Mucosa of descending colon (tissue), 3 donors: ENCODE measurements around the gene PLOD3. TPM values are rescaled to one million over a fixed set of nuclear protein-coding genes. Genes with fewer than 3 reads are reported as not detected.
"Not testable (repeated sequence)": the region's sequence is repeated elsewhere in the genome, so short reads cannot be mapped to it uniquely, and the experiment has no call there.

Experiments used
- ATAC-seq: fragments of 200-7000 bp; cut with Tn5 transposase; one replicate; pipeline ENCODE4 v1.9.1; 2020; ENCODE audit warnings: mild to moderate bottlenecking, moderate library complexity
- DNase-seq, 3 donors: peaks; one replicate each; pipeline ENCODE4 v3.0.0-alpha.2; 2020
- H3K36me3 ChIP-seq: fragments of 200-600 bp; one replicate; pipeline ENCODE4 v1.8.0; 2021; ENCODE audit warnings: low read depth, mild to moderate bottlenecking
- H3K4me1 ChIP-seq: fragments of 200-600 bp; one replicate; pipeline ENCODE4 v1.8.0; 2021; ENCODE audit warnings: low read depth, mild to moderate bottlenecking
- H3K4me3 ChIP-seq: fragments of 200-600 bp; one replicate; pipeline ENCODE4 v1.8.0; 2021; ENCODE audit warnings: mild to moderate bottlenecking
- H3K9me3 ChIP-seq: fragments of 200-600 bp; one replicate; pipeline ENCODE4 v1.8.0; 2021; ENCODE audit warnings: mild to moderate bottlenecking
- CTCF ChIP-seq: fragments of 200-600 bp; IDR thresholded peaks from one replicate; pipeline ENCODE4 v1.8.0; 2022; ENCODE audit warnings: antibody characterized with exemption, mild to moderate bottlenecking
- intact Hi-C, 2 donors: fragments of 100-400 bp; cut with DNase I in 1 of 2; cut with micrococcal nuclease in 1 of 2; formaldehyde crosslinking; loops; one replicate each; pipeline versions ENCODE4 v1.11.0 to v1.11.1; 2022; cut with DNase I, micrococcal nuclease
- total RNA-seq, 3 donors: library from RNA; stranded (reverse); fragmentation: NEBNext Ultra II Directional in 2 of 3; extraction: Animal tissue kit (Norgen Biotek cat#: 25700) in 2 of 3; gene quantifications; one replicate each; pipeline versions ENCODE4 v1.2.1 to v1.2.4, GENCODE V29; 2021 to 2023
- donor health status: DM: no; HTN: no; CAD: no; lungs with moderate emphysema.
- donor health status: DM: no; HTN: no; CAD: no.
- donor health status: DM: no; HTN: yes; CAD: no.

PLOD3 gene
- total RNA-seq, 3 donors from 2014 or later = 72.9 to 91.8 (median 87.2) TPM

GRCh38 chr7:101210143-101210542 lies 7.2 kb downstream of the PLOD3 start:
- H3K36me3 ChIP-seq = peaks cover 5% of the 10 kb centered on the region
- no peak for DNase-seq
- H3K9me3 ChIP-seq = no peaks in the 10 kb centered on the region
- intact Hi-C loops = no loop called here
- H3K4me3 ChIP-seq = no peak overlapping the region
- no peaks in the 10 kb centered on the region for H3K4me1 ChIP-seq
- ATAC-seq = no peak
- no peak for TF ChIP-seq CTCF

GRCh38 chr7:101208794-101209193 lies 8.6 kb downstream of the PLOD3 start:
- TF ChIP-seq CTCF = no peak
- Histone ChIP-seq H3K4me3 (no peak overlapping the region), H3K4me1 (no peaks in the 10 kb centered on the region), H3K36me3 (peaks cover 5% of the 10 kb centered on the region), H3K9me3 (no peaks in the 10 kb centered on the region)
- DNase-seq = no peak
- intact Hi-C loops = no loop called here
- ATAC-seq = no peak

DNA sequence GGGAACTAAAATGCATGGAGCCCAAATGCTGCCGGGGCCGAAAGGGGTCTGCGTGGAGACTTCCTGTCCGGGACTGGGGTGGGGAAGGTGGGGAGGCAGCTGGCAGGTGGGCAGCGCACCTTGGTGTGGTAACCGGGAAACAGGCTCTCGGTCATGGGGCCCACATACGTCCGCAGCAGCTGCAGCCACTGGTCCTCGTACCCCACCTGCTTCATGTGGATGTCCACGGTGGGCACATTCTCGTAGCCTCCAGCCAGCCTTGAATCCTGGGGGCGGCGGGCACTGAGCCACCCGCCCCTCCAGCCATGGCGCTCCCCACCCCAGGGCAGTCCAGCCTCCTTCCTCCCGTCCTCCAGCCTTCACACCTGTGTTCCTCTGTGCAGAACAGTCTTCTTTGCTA lies 9.9 kb downstream of the PLOD3 start:
- no peaks in the 10 kb centered on the region for H3K4me1 ChIP-seq
- no peak for TF ChIP-seq CTCF
- H3K9me3 ChIP-seq = no peaks in the 10 kb centered on the region
- ATAC-seq (no peak), DNase-seq (no peak)
- peaks cover 5% of the 10 kb centered on the region for H3K36me3 ChIP-seq
- no peak overlapping the region for H3K4me3 ChIP-seq
- intact Hi-C loops = no loop called here

DNA sequence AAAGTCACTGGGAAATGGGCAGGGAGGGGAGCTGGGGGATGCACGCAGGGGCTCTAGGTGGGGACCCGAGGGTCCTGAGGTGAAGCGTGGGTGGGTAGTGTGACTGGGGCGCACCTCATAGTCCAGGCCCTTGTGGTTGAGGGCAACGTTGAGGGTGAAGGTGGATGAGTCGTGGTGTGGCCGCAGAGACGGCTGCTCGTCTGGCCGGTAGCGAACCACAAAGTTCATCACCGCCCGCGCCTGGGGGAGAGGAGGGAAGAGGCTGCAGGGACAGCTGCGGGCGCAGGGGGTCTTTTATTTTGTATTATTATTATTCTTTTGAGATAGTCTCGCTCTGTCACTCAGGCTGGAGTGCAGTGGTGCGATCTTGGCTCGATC lies 10.7 kb downstream of the PLOD3 start:
- H3K36me3 ChIP-seq = peaks cover 5% of the 10 kb centered on the region
- H3K4me1 ChIP-seq = peaks cover 5% of the 10 kb centered on the region
- no peak overlapping the region for H3K4me3 ChIP-seq
- intact Hi-C loops = no loop called here
- ATAC-seq (no peak), DNase-seq (no peak)
- TF ChIP-seq CTCF = no peak
- H3K9me3 ChIP-seq = no peaks in the 10 kb centered on the region

DNA sequence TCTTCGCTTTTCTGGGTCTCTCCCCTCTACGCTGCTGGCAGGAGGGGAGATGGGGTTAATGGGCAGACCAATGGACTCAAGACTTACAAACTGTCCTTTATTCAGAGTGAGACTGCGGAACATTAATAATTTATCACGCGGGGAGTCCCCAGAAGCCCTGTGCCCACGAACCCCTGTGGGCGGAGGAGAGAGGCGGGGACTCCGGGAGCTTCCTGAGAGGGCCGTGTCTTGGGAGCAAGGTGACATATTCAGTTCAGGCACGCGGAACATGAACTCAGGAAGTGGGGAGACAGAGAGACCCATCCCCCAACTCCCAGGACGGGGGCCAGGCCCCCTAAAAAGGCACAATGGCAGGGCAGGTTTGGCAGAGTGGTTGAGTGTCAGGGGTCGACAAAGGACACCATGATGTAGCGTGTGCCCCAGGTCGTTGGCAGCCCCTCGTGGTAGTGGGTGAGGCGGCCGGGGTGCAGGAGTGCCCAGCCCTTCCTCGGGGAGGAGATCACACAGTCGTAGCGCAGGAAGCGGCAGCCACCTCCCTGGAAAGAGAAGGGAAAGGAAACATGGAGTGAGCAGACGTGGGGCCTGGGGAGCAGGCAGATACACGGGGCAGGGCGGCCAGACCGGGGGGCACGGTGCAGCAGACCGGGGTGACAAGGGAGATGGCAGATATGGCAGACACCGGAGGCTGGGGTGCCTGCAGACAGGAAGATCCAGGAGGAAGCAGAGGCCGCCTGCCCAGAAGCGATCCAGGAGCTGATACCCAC lies 11.3 kb downstream of the PLOD3 start:
- intact Hi-C loops = no loop called here

DNA sequence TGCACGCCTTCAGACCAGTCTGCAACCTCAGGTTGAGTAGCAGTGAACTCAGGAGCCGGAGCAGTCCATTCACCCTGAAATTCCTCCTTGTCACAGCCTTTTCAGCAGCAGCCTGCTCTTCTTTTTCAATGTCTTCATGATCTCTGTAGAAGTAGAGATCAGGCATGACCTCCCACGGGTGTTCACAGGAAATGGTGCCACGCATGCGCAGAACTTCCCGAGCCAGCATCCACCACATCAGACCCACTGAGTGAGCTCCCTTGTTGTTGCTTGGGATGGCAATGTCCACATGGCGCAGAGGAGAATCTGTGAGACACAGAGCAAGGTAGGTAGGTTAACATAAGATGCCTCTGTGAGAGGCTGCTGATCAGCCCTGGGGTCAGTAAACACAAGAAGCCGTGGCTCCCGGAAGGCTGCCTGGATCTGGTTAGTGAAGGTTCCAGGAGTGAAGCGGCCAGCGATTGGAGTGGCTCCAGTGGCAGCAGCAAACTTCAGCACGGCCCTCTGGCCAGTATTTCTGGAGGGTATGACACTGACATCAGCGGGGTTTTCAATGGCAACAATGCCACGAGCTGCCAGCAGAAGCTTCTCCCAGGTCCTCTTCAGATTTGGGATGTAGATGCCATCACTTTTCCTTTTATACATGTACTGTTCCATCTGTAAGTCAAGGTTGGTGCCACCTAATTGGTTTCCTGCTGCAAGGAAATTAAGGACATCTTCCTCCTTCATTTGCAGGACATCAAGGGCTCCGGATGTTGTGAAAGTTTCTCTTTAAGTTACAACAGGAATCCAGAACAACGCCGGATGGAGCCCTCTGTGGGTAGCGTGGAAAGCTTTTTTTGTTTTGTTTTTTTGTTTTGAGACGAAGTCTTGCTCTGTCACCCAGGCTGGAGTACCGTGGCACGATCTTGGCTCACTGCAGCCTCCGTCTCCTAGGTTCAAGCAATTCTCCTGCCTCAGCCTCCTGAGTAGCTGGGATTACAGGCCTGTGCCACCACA lies 13.3 kb downstream of the PLOD3 start:
- not testable (repeated sequence) for ATAC-seq

More for the DNA sequence above, 11.3 kb downstream of the PLOD3 start:
- DNase-seq = no peak
- Histone ChIP-seq H3K36me3 (peaks cover 5% of the 10 kb centered on the region), H3K9me3 (no peaks in the 10 kb centered on the region), H3K4me3 (no peak overlapping the region), H3K4me1 (peaks cover 7% of the 10 kb centered on the region)
- TF ChIP-seq CTCF = no peak
- ATAC-seq = no peak

More for the DNA sequence above, 13.3 kb downstream of the PLOD3 start:
- DNase-seq, H3K36me3 ChIP-seq, H3K9me3 ChIP-seq, intact Hi-C loops, H3K4me3 ChIP-seq, H3K4me1 ChIP-seq: not testable (repeated sequence)
